ENCODE data around the gene TOP2B.

Gene TOP2B

GRCh38 chr3:25618028-25618427 lies 46.7 kb downstream of the TOP2B start:
- no peak for DNase-seq

- DNase-seq: no peak
Measured at GRCh38 chr3:25611193-25611592, 53.5 kb downstream of the TOP2B start.

GRCh38 chr3:25610779-25611178 lies 53.9 kb downstream of the TOP2B start:
- no peak for DNase-seq

GRCh38 chr3:25610167-25610566 lies 54.5 kb downstream of the TOP2B start:
- no peak for DNase-seq

GRCh38 chr3:25604107-25604805 lies 60.5 kb downstream of the TOP2B start:
- no peak for DNase-seq

- DNase-seq: no peak
Measured at GRCh38 chr3:25603703-25604102, 61.0 kb downstream of the TOP2B start.

- DNase-seq: no peak
Measured at GRCh38 chr3:25597535-25598101, 67.1 kb downstream of the TOP2B start.

GRCh38 chr3:25594007-25594502 lies 70.7 kb downstream of the TOP2B start:
- DNase-seq: no peak

GRCh38 chr3:25593001-25593400 lies 71.7 kb downstream of the TOP2B start:
- DNase-seq: no peak

GRCh38 chr3:25592510-25592968 lies 72.2 kb downstream of the TOP2B start:
- no peak for DNase-seq

GRCh38 chr3:25589783-25590258 lies 74.9 kb downstream of the TOP2B start:
- no peak for DNase-seq

- no peak for DNase-seq
Measured at GRCh38 chr3:25589104-25589782, 75.5 kb downstream of the TOP2B start.

GRCh38 chr3:25588441-25589103 lies 76.1 kb downstream of the TOP2B start:
- no peak for DNase-seq

- DNase-seq: no peak
Measured at GRCh38 chr3:25587975-25588374, 76.7 kb downstream of the TOP2B start.

GRCh38 chr3:25587526-25587925 lies 77.2 kb downstream of the TOP2B start:
- no peak for DNase-seq

- DNase-seq: no peak
Measured at GRCh38 chr3:25587094-25587493, 77.6 kb downstream of the TOP2B start.

GRCh38 chr3:25586553-25586952 lies 78.2 kb downstream of the TOP2B start:
- DNase-seq: no peak

- DNase-seq: no peak
Measured at GRCh38 chr3:25586167-25586505, 78.6 kb downstream of the TOP2B start.

GRCh38 chr3:25585361-25586166 lies 79.1 kb downstream of the TOP2B start:
- no peak for DNase-seq

GRCh38 chr3:25584011-25584789 lies 80.5 kb downstream of the TOP2B start:
- DNase-seq: no peak

GRCh38 chr3:25583343-25583742 lies 81.4 kb downstream of the TOP2B start:
- no peak for DNase-seq

- DNase-seq: no peak
Measured at GRCh38 chr3:25582242-25582641, 82.5 kb downstream of the TOP2B start.
